GM12878 (cell line): ENCODE measurements around the gene ARCN1. TPM values are rescaled to one million over a fixed set of nuclear protein-coding genes. Genes with fewer than 3 reads are reported as not detected.

Experiments
- ATAC-seq: fragments of 200-7000 bp; cut with Tn5 transposase; 3 replicates; pipeline ENCODE4 v1.9.1; 2020; ENCODE audit warnings: mild to moderate bottlenecking, moderate library complexity
- BruUV-seq: library from RNA; stranded (reverse); fragments of 400-500 nt; replicated peaks from 2 replicates; lab custom pipeline; 2021; lab: Mats Ljungman, UMichigan
- CTCF ChIA-PET: fragments of 300-600 bp; sonication (Branson Sonifier 250); formaldehyde crosslinking; extraction: SDS; loops from one replicate; lab custom pipeline; 2021; ENCODE audit warnings: inconsistent platforms; lab: Yijun Ruan, JAX
- POLR2A ChIA-PET: fragments of 350-600 bp; formaldehyde crosslinking; extraction: SDS; loops from one replicate; lab custom pipeline; 2021; ENCODE audit warnings: inconsistent platforms; lab: Charles Lee
- RAD21 ChIA-PET: fragments of 300-600 bp; sonication (Branson Sonifier 250); formaldehyde crosslinking; loops from one replicate; lab custom pipeline; 2023; ENCODE audit warnings: antibody characterized with exemption; ENCODE audit not compliant: unreplicated experiment; lab: Charles Lee
- SMC1A ChIA-PET: fragments of 300-600 bp; sonication (Branson Sonifier 250); formaldehyde crosslinking; loops from one replicate; lab custom pipeline; 2023; ENCODE audit not compliant: unreplicated experiment, uncharacterized antibody; lab: Charles Lee
- DNase-seq: peaks from one replicate; pipeline ENCODE4 v3.0.0-alpha.2; 2011; ENCODE audit warnings: low read depth, low spot score
- FAIRE-seq: peaks from 3 replicates; lab custom pipeline; 2011; peaks lifted over from hg19 to GRCh38; lab: Jason Lieb, UNC
- H2AFZ ChIP-seq: 2 replicates; pipeline ENCODE4 v1.6.0; 2011; ENCODE audit warnings: low read depth, low read length, control low read depth; ENCODE audit not compliant: control insufficient read depth
- H3K27ac ChIP-seq: 2 replicates; pipeline ENCODE4 v1.5.1; 2011; ENCODE audit warnings: control low read depth; ENCODE audit not compliant: control insufficient read depth, insufficient read depth
- H3K27me3 ChIP-seq, 2 experiments: replicated peaks in 1 of 2; 2 replicates each; pipeline versions ENCODE4 v1.6.0 to v1.6.1; 2011; ENCODE audit warnings: low read length in 1 of 2; ENCODE audit not compliant: control insufficient read depth in 2 of 2, insufficient read depth in 2 of 2
- H3K36me3 ChIP-seq, 2 experiments: 2 replicates each; pipeline ENCODE4 v1.5.1; 2011; ENCODE audit warnings: low read length in 1 of 2; ENCODE audit not compliant: control insufficient read depth in 2 of 2, insufficient read depth in 2 of 2
- H3K4me1 ChIP-seq: 2 replicates; pipeline ENCODE4 v1.6.1; 2011; ENCODE audit warnings: mild to moderate bottlenecking, low read length, moderate library complexity, mixed read lengths; ENCODE audit not compliant: control insufficient read depth, insufficient read depth
- H3K4me2 ChIP-seq: 2 replicates; pipeline ENCODE4 v1.6.0; 2011; ENCODE audit warnings: control low read depth; ENCODE audit not compliant: control insufficient read depth, insufficient read depth
- H3K4me3 ChIP-seq: fragments of 200-600 bp; sonication (generic); 2 replicates; pipeline ENCODE4 v1.5.1; 2016
- H3K79me2 ChIP-seq: 2 replicates; pipeline ENCODE4 v1.6.0; 2011; ENCODE audit warnings: low read length; ENCODE audit not compliant: control insufficient read depth, insufficient read depth
- H3K9ac ChIP-seq: 2 replicates; pipeline ENCODE4 v1.8.0; 2011; ENCODE audit warnings: low read length, control low read depth, mixed read lengths; ENCODE audit not compliant: control insufficient read depth, insufficient read depth
- H3K9me3 ChIP-seq: replicated peaks from 3 replicates; pipeline ENCODE4 v1.5.1; 2011; ENCODE audit warnings: mild to moderate bottlenecking, low read length; ENCODE audit not compliant: control insufficient read depth, insufficient read depth
- H4K20me1 ChIP-seq: 2 replicates; pipeline ENCODE4 v1.6.0; 2011; ENCODE audit not compliant: control insufficient read depth, insufficient read depth
- ESRRA ChIP-seq: IDR thresholded peaks from 2 replicates; pipeline ENCODE4 v1.6.1; 2012; ENCODE audit warnings: mild to moderate bottlenecking, low read length, improper control_type of control experiment
- FOXM1 ChIP-seq: IDR thresholded peaks from 2 replicates; pipeline ENCODE4 v1.6.1; 2012; ENCODE audit warnings: low read depth, mild to moderate bottlenecking, inconsistent platforms, low read length, moderate library complexity
- RELA ChIP-seq: fragments of 450-650 bp; IDR thresholded peaks from 2 replicates; pipeline ENCODE4 v1.8.0; 2014; ENCODE audit warnings: borderline replicate concordance; ENCODE audit not compliant: partially characterized antibody
- TAF1 ChIP-seq: IDR thresholded peaks from 2 replicates; pipeline ENCODE4 v1.6.1; 2011; ENCODE audit warnings: mild to moderate bottlenecking, low read depth, low read length, borderline replicate concordance
- WGBS: methylation state at CpG from one replicate; pipeline ENCODE4 v1.1.6; 2016; ENCODE audit warnings: low lambda C conversion rate; ENCODE audit not compliant: insufficient replicate concordance, insufficient coverage; ENCODE audit errors: missing lambda C conversion rate; 5-methylcytosine and 5-hydroxymethylcytosine counted together
- in situ Hi-C: fragments of 300-500 bp; cut with MboI; formaldehyde crosslinking; loops from 9 replicates; pipeline ENCODE4 v1.14.3; 2018; ENCODE audit warnings: mixed read lengths
- intact Hi-C: fragments of 100-400 bp; cut with micrococcal nuclease; formaldehyde crosslinking; loops from one replicate; pipeline ENCODE4 v1.14.2; 2022; ENCODE audit not compliant: unreplicated experiment
- polyA plus RNA-seq, 11 experiments: library from polyadenylated mRNA; depleted of rRNA in 4 of 11; unstranded in 6 of 11; stranded (reverse) in 5 of 11; fragments of >200 nt; fragmentation: Nextera tagmentation in 4 of 11; fragmentation: Illumina TruSeq in 1 of 11; extraction: Ambion mirVana in 4 of 11; extraction: Trizol in 1 of 11; gene quantifications; 1 replicate in 1 of 11; 2 replicates in 10 of 11; pipeline versions ENCODE4 v1.2.1 to v1.2.3, GENCODE V29; 2011 to 2016; ENCODE audit warnings: inconsistent platforms in 2 of 11, missing spikeins in 2 of 11, low read depth in 1 of 11
- total RNA-seq, 4 experiments: library from RNA; depleted of rRNA in 3 of 4; stranded (reverse); fragments of >200 nt in 3 of 4; fragmentation: Illumina TruSeq in 1 of 4; extraction: Trizol in 1 of 4; gene quantifications; 2 replicates each; pipeline versions ENCODE4 v1.2.1 to v1.2.3, GENCODE V29; 2013 to 2021
- TF ChIP-seq, protein P1 (sequence below): fragments of 150-350 bp; IDR thresholded peaks from 2 replicates; pipeline ENCODE4 v1.6.1; 2014; ENCODE audit warnings: mild to moderate bottlenecking, low read depth, low read length

Gene ARCN1
- total and polyA plus RNA-seq, 10 of the 15 experiments (the other 5 are each of a cell fraction or from before 2014, with no cell fraction given), result 33.3 to 172 (median 106) TPM

DNA sequence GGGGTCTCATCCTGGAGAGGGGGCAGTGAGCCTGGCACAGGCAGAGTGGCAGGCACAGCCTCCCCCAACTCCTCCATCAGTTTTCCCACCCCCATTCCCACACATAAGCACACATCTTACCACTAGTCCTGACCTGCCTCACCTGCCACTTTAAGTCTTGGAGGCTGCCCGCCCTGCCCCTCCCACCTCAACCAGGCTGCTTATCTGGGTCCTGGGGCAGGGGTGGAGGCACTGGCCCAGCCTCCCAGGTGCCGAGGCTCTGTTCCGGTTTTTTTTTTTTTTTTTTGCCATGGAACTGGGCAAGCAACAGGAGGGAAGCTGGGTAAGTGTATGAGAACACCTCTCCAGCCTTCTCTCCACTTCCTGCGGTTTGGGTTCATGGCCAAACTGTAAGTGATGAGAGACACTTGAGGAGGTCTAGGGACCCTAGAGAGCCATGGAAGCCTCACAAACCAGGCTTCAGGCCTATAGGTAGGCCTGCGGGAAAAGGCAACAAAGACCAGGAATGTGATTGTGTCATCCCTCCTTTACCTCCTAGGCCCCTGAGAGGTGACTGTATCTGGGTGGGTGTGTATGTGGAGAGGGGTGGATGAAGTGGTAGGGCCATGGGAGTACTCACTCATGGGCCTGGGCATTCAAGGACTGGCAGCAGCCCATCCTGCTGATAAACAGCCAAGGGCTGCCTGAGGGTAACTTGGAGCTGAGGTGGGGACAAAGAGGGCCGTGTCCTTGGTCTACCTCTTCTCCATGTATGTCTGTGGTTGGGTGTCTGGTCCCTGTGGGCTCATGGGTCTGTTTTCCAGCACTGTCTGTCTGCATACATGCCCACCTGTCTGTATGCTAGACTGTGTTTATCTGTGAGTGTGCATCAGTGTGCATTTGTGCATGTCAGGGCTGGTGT, 57.8 kb downstream of the ARCN1 start:
- CTCF ChIA-PET, result interaction anchor here (0.6 to 1.3 kb wide), 2 partner anchors 21 to 652 kb away, joined by 3 to 4 read pairs; no protein-coding TSS in a partner anchor
- H3K4me1 ChIP-seq, result no peaks in the 10 kb centered on the region
- no peak overlapping the region for H2AFZ ChIP-seq
- H4K20me1 ChIP-seq, result no peaks in the 10 kb centered on the region
- no peak overlapping the region for H3K27ac ChIP-seq
- TF ChIP-seq, protein P1, sequence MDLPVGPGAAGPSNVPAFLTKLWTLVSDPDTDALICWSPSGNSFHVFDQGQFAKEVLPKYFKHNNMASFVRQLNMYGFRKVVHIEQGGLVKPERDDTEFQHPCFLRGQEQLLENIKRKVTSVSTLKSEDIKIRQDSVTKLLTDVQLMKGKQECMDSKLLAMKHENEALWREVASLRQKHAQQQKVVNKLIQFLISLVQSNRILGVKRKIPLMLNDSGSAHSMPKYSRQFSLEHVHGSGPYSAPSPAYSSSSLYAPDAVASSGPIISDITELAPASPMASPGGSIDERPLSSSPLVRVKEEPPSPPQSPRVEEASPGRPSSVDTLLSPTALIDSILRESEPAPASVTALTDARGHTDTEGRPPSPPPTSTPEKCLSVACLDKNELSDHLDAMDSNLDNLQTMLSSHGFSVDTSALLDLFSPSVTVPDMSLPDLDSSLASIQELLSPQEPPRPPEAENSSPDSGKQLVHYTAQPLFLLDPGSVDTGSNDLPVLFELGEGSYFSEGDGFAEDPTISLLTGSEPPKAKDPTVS, result no peak
- no peak for TF ChIP-seq TAF1
- TF ChIP-seq RELA, result no peak
- TF ChIP-seq FOXM1, result no peak
- no peak for TF ChIP-seq ESRRA
- TF ChIP-seq, all 136 proteins: peak for 0
- intact Hi-C loops (no loop called here), in situ Hi-C loops (no loop called here)
- SMC1A ChIA-PET, result no interaction called here
- FAIRE-seq (no peak), ATAC-seq (no peak), DNase-seq (no peak)
- 32% methylated on average over 6 of the region's 6 CpGs for WGBS
- Histone ChIP-seq H3K9me3 (no peaks in the 10 kb centered on the region), H3K36me3 (no peaks in the 10 kb centered on the region), H3K4me3 (no peak overlapping the region), H3K27me3 (peaks cover 0 to 8% of the 10 kb centered on the region in 2 experiments; a peak in 2 of 4 replicates), H3K4me2 (no peak overlapping the region), H3K79me2 (no peaks in the 10 kb centered on the region), H3K9ac (no peak overlapping the region)
- RAD21 ChIA-PET, result no interaction called here
- no TSS peak for BruUV-seq
- POLR2A ChIA-PET, result no interaction called here
